ENCODE measurements around the gene SPATS2. TPM values are rescaled to one million over a fixed set of nuclear protein-coding genes. Genes with fewer than 3 reads are reported as not detected.
"Not testable (repeated sequence)": the region's sequence is repeated elsewhere in the genome, so short reads cannot be mapped to it uniquely, and the experiment has no call there.

SPATS2 gene
- polyA plus RNA-seq, 12 donors, result 19.8 to 61.7 (median 32.7) TPM; not detected in 1

GRCh38 chr12:49509681-49510080 is 142.4 kb downstream of the SPATS2 start:
- not testable (repeated sequence) for DNase-seq

GRCh38 chr12:49511410-49511809 is 144.1 kb downstream of the SPATS2 start:
- DNase-seq, result no peak

- DNase-seq, result no peak
These were observed 145.3 kb downstream of the SPATS2 start for GRCh38 chr12:49512546-49512945.

GRCh38 chr12:49515266-49515665 is 148.0 kb downstream of the SPATS2 start:
- DNase-seq, result no peak

- no peak for DNase-seq
These were observed 151.8 kb downstream of the SPATS2 start for GRCh38 chr12:49518914-49519573.

- no peak for DNase-seq
These were observed 152.3 kb downstream of the SPATS2 start for GRCh38 chr12:49519574-49519936.

GRCh38 chr12:49521389-49521788 is 154.1 kb downstream of the SPATS2 start:
- DNase-seq, result no peak

- DNase-seq, result no peak
These were observed 157.5 kb downstream of the SPATS2 start for GRCh38 chr12:49524660-49525324.

- DNase-seq, result no peak
These were observed 158.7 kb downstream of the SPATS2 start for GRCh38 chr12:49525942-49526341.

GRCh38 chr12:49527361-49528130 is 160.3 kb downstream of the SPATS2 start:
- DNase-seq, result no peak

- DNase-seq, result no peak
These were observed 162.2 kb downstream of the SPATS2 start for GRCh38 chr12:49529414-49529813.

- no peak for DNase-seq
These were observed 164.5 kb downstream of the SPATS2 start for GRCh38 chr12:49531745-49532144.

GRCh38 chr12:49533331-49533730 is 166.1 kb downstream of the SPATS2 start:
- no peak for DNase-seq

- DNase-seq, result not testable (repeated sequence)
These were observed 166.9 kb downstream of the SPATS2 start for GRCh38 chr12:49534122-49534521.

- DNase-seq, result no peak
These were observed 167.5 kb downstream of the SPATS2 start for GRCh38 chr12:49534731-49535278.

- DNase-seq, result no peak
These were observed 168.8 kb downstream of the SPATS2 start for GRCh38 chr12:49535921-49536525.

GRCh38 chr12:49536526-49537071 is 169.3 kb downstream of the SPATS2 start:
- no peak for DNase-seq

- DNase-seq, result no peak
These were observed 170.0 kb downstream of the SPATS2 start for GRCh38 chr12:49537231-49537751.

- DNase-seq, result no peak
These were observed 170.7 kb downstream of the SPATS2 start for GRCh38 chr12:49537752-49538509.

GRCh38 chr12:49538510-49539403 is 171.5 kb downstream of the SPATS2 start, which contains the start of gene KCNH3:
TSS of gene KCNH3 (plus strand) at chr12:49539030. CDS start at chr12:49539417, 387 bp downstream.
- DNase-seq, result peak; percentile 57
